ENCODE measurements around the gene RAC3.

The RAC3 gene

DNA sequence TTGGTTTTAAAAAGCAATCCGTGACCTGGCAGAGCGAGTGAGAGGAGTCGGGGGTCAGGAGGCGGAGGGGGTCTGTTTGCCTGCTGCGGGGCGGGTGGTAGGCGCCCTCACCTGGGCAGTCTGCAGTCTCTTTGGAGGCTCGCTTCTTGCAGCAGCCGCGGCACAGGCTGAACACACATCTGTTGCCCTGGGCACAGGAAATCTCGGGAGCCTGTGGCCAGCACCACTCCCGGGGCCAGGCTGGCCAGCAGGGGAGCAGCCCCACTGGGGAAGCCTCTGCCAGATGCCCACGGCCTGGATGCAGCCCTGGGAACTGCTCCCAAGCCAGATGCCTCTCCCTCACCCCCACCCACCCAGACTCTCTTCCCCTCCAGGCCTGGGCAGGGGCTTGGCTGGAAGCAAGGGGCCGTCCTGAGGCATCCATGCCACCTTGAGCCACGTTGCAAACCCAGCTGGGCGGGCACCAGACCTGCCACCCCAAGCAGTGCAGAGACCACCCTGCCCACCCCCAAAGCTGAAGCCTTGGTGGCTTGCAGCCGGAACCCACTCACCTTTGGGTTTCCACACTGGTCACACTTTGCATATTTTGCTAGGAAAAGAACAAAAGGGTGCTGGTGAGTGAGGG, 26.9 kb downstream of the RAC3 start:
- no peaks in the 10 kb centered on the region for H3K9me3 Mint-ChIP-seq
- peaks cover 10% of the 10 kb centered on the region for H3K4me1 Mint-ChIP-seq
- ATAC-seq = no peak
- H3K36me3 Mint-ChIP-seq = peaks cover 38% of the 10 kb centered on the region
- no peak for DNase-seq (ENCODE audit: low spot score in 2 of 2)
- H3K27ac Mint-ChIP-seq = peak overlapping the region; percentile 80
- no peak overlapping the region for H3K4me3 Mint-ChIP-seq

DNA sequence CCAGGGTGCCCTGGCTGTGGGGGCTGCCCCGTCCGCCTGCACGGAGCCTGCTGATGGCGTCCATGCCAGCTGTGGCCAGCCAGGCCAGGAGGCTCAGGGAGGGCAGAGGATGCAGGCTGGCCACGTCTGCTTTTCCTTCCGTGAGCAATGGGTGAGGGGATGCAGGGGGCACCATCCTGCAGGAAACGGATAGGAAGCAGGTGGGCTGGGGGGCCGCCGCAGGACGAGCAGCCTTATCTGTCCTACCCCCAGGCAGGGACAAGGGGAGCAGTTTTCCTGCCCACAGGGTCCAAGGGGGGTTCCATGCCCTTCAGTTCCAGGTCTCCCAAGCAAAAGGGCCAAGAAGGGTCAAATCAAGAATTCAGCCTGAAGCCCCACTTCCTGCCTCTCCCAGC, 27.4 kb downstream of the RAC3 start:
- no peak for ATAC-seq
- peaks cover 8% of the 10 kb centered on the region for H3K4me1 Mint-ChIP-seq
- no peaks in the 10 kb centered on the region for H3K9me3 Mint-ChIP-seq
- no peak for DNase-seq (ENCODE audit: low spot score in 2 of 2)
- no peak overlapping the region for H3K4me3 Mint-ChIP-seq
- peak overlapping the region; percentile 60 for H3K27ac Mint-ChIP-seq
- peaks cover 38% of the 10 kb centered on the region for H3K36me3 Mint-ChIP-seq

DNA sequence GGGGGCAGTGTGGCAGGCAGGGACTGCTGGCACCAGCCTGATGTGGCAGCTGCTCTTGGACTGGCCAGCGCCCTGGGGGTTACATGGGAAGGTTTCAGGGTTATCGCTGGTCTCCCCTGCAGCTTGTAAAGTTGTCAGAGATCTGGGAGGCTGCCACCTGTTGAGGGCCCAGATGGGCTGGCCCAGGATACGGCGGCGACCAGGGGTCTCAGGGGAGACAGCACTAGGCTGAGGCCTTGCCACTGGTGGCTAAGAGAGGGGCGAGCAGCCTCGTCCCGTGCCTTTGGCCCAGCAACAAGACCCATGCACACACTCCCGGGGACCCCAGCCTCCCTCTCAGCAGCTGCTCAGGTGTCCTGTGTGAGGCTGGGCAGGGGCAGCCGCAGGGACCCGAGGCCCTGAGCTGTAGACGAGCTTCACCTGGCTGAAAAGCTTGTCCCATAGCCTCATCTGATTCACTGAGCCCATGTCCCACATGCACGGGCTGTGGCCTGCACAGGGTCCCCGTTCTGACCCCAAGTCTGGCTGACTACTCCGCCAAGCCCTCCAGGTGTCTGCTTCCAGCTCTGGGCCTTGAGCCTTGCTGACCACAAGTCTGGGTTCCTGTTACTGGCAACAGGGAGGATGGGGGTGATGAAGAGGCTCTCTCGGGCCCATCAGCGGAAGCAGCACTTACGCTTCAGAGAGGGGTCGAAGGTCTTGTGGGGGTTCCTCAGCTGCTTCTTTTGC, 28.0 kb downstream of the RAC3 start:
- H3K36me3 Mint-ChIP-seq = peaks cover 38% of the 10 kb centered on the region
- H3K4me3 Mint-ChIP-seq = no peak overlapping the region
- no peak for ATAC-seq

DNA sequence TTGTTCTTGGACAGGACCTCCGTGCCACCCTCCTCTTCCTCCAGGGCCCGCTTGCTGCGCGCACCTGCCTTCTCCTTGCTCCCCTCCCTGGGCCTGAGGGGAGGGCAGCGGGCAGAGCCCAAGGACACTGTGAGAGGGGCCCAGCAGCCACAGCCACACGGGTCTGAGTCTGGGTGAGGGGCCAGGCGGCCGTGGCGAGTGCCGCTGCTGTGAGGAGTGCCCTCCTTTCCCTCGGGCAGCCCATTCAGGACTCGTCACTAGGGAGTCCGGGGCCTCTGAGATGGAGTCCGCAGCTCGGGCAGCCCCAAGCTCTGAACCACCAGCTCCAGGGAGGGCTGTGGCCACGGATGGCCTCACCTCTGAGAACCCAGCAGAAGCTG, 28.5 kb downstream of the RAC3 start:
- H3K4me1 Mint-ChIP-seq = peaks cover 13% of the 10 kb centered on the region
- no peak for ATAC-seq

More for the DNA sequence above, 28.0 kb downstream of the RAC3 start:
- no peak for DNase-seq (ENCODE audit: low spot score in 2 of 2)
- no peaks in the 10 kb centered on the region for H3K9me3 Mint-ChIP-seq
- H3K27ac Mint-ChIP-seq = peak overlapping the region; percentile 60
- H3K4me1 Mint-ChIP-seq = peaks cover 13% of the 10 kb centered on the region

DNA sequence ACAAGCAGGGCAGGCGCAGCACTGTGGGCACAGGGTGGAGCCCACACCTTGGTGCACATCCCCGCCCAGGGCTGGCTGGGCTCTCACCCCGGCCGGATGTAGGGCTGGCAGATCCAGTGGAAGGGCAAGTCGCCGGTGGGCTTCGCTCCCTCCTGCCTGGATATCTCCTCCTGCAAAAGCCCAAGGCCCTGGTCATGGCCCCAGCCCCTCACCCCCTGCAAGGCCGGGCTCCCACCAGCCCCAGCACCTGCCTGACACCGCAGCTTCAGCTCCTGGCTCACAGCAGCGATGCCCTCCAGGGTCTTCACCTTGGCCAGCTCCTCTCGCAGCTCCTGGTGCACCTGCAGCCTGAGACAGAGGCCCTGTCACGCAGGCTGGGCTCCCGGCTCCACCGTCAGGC, 29.1 kb downstream of the RAC3 start:
- ATAC-seq (no peak), DNase-seq (ENCODE audit: low spot score in 2 of 2) (no peak)
- no peak overlapping the region for H3K27ac Mint-ChIP-seq
- H3K4me3 Mint-ChIP-seq = no peak overlapping the region
- H3K9me3 Mint-ChIP-seq = no peaks in the 10 kb centered on the region
- peaks cover 10% of the 10 kb centered on the region for H3K4me1 Mint-ChIP-seq
- H3K36me3 Mint-ChIP-seq = peaks cover 32% of the 10 kb centered on the region

More for the DNA sequence above, 28.5 kb downstream of the RAC3 start:
- H3K9me3 Mint-ChIP-seq = no peaks in the 10 kb centered on the region
- H3K27ac Mint-ChIP-seq = no peak overlapping the region
- no peak overlapping the region for H3K4me3 Mint-ChIP-seq
- H3K36me3 Mint-ChIP-seq = peaks cover 35% of the 10 kb centered on the region
- DNase-seq (ENCODE audit: low spot score in 2 of 2) = no peak

DNA sequence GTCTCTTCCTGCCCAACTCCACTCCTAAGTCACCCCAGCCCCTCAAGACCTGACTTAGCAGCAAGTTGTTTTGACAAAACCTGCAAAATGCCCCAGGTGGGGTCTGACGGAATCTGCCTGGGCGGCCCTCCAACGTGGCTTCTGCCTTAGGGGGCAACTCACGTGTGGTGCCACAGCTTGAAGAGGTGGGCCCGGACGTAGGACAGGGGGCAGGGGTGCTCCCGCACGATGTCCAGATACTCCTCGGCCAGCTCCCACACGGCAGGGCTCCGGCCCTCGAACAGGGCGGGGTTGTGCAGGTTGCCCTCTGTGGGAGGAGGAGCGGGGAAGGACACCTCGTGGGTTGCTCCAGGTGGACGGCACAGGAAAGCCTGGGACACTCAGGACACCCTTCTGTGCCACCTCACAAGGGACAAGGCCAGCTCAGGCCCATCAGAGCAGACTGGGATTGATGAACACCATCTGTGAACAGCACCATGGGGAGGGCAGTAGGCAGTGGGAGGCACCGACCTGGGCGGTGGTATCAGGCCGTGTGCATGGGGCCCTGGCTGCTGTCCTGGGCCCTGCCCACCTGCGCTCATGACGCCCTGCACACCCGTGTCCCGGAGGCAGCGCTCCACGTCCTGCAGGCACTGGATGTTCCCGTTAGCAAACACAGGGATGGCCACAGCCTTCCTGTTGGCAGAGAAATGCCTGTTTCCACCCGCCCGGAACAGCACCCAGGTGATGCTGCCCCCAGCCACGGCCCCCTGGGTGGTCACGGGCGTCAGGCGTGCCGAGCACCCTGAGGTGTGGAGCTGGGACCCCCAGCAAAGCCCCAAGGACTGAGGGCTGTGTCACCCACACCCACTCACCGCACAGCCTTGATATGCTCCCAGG, 29.8 kb downstream of the RAC3 start:
- no peak overlapping the region for H3K27ac Mint-ChIP-seq
- no peaks in the 10 kb centered on the region for H3K9me3 Mint-ChIP-seq
- no peak for DNase-seq (ENCODE audit: low spot score in 2 of 2)
- peaks cover 32% of the 10 kb centered on the region for H3K36me3 Mint-ChIP-seq
- no peak for ATAC-seq
- H3K4me1 Mint-ChIP-seq = peaks cover 13% of the 10 kb centered on the region
- no peak overlapping the region for H3K4me3 Mint-ChIP-seq

- ATAC-seq = no peak
- Mint-ChIP-seq H3K27ac (peak overlapping the region; percentile 37), H3K9me3 (no peaks in the 10 kb centered on the region), H3K4me1 (peaks cover 15% of the 10 kb centered on the region), H3K36me3 (peaks cover 32% of the 10 kb centered on the region), H3K4me3 (no peak overlapping the region)
- no peak for DNase-seq (ENCODE audit: low spot score in 2 of 2)
These were observed 30.9 kb downstream of the RAC3 start for GRCh38 chr17:82062076-82062983.

GRCh38 chr17:82062984-82063368, 31.5 kb downstream of the RAC3 start:
- ATAC-seq = no peak
- no peak overlapping the region for H3K4me3 Mint-ChIP-seq
- peaks cover 26% of the 10 kb centered on the region for H3K36me3 Mint-ChIP-seq
- H3K4me1 Mint-ChIP-seq = peaks cover 15% of the 10 kb centered on the region
- DNase-seq (ENCODE audit: low spot score in 2 of 2) = no peak
- no peaks in the 10 kb centered on the region for H3K9me3 Mint-ChIP-seq
- H3K27ac Mint-ChIP-seq = peak overlapping the region; percentile 37

- Mint-ChIP-seq H3K27ac (peak overlapping the region; percentile 65), H3K36me3 (peaks cover 23% of the 10 kb centered on the region), H3K4me1 (peaks cover 15% of the 10 kb centered on the region), H3K4me3 (peak overlapping the region; percentile 76), H3K9me3 (no peaks in the 10 kb centered on the region)
- ATAC-seq = no peak
- DNase-seq (ENCODE audit: low spot score in 2 of 2) = no peak
These were observed 32.2 kb downstream of the RAC3 start for GRCh38 chr17:82063424-82064415.

GRCh38 chr17:82064433-82065192, 33.1 kb downstream of the RAC3 start:
- Mint-ChIP-seq H3K36me3 (peaks cover 23% of the 10 kb centered on the region), H3K4me1 (peaks cover 15% of the 10 kb centered on the region), H3K4me3 (peak overlapping the region; percentile 76), H3K9me3 (no peaks in the 10 kb centered on the region), H3K27ac (peak overlapping the region; percentile 65)
- DNase-seq (ENCODE audit: low spot score in 2 of 2) (no peak), ATAC-seq (no peak)

DNA sequence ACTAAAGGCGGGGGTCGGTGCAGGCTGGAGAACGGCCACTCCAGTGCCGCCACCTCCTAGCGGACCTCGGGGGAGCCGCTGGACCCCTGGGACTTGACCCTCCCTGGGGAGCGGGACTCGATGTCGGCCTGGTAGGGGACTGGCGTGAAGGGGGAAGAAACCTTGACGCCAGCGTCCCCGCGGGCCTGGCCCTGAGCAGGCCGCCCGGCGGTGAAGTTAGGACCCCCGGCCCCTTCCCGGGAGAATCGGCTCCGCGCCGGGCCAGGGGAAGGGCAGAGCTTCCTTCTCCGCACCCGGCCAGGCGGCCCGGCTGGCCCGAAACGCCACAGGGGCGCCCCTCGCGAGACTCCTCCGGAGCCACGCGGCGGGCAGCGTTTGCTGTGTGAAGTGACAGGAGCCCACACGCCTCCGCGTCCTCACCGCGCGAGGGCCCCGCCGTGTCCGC, 33.7 kb downstream of the RAC3 start:
- Mint-ChIP-seq H3K4me3 (peak overlapping the region; percentile 76), H3K4me1 (peaks cover 15% of the 10 kb centered on the region), H3K36me3 (peaks cover 17% of the 10 kb centered on the region), H3K27ac (peak overlapping the region; percentile 93), H3K9me3 (no peaks in the 10 kb centered on the region)
- DNase-seq (ENCODE audit: low spot score in 2 of 2) (peak in 1 of 2 donors; percentile 69), ATAC-seq (peak; percentile 72)

- peak within 1 kb of the TSS; percentile 76 for H3K4me3 Mint-ChIP-seq
- H3K4me1 Mint-ChIP-seq = peaks cover 15% of the 10 kb centered on the region
- peak; percentile 92 for ATAC-seq
- no peaks in the 10 kb centered on the region for H3K9me3 Mint-ChIP-seq
- peak within 1 kb of the TSS; percentile 93 for H3K27ac Mint-ChIP-seq
- H3K36me3 Mint-ChIP-seq = peaks cover 11% of the 10 kb centered on the region
- DNase-seq (ENCODE audit: low spot score in 2 of 2) = peak; percentile 79 to 89
These were observed 34.3 kb downstream of the RAC3 start, which contains the start of gene DUS1L for GRCh38 chr17:82065638-82066303. TSS of gene DUS1L (minus strand) at chr17:82065804. CDS start at chr17:82065059, 745 bp downstream.

DNA sequence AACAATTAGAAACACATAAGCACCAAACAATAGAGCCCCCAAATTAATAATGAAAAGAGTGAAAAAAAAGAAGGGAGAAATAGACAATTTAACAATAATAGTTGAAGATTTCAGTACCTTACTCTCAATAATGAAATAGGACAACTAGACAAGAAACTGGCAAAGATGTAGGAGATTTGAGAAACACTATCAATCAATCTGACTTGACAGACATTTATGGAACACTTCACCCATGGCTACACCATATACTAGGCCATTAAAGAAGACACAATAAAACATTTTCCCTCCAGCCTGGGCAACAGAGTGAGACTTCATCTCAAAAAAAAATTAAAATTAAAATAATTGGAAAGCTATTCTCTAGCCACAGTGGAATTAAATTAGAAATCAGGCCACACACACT, 39.1 kb downstream of the RAC3 start:
- H3K27ac Mint-ChIP-seq = peak overlapping the region; percentile 10
- H3K9me3 Mint-ChIP-seq = no peaks in the 10 kb centered on the region
- H3K4me3 Mint-ChIP-seq = no peak overlapping the region
- H3K4me1 Mint-ChIP-seq = peaks cover 4% of the 10 kb centered on the region
- ATAC-seq = no peak
- no peaks in the 10 kb centered on the region for H3K36me3 Mint-ChIP-seq
- no peak for DNase-seq (ENCODE audit: low spot score in 2 of 2)

Measured in stimulated activated effector memory CD8-positive, alpha-beta T cell treated with anti-CD3 and anti-CD28 coated beads, Interleukin-12 subunit alpha, Interleukin-12 subunit beta, amount 100 ng/mL, for 72 hours (primary cell).